OCI-LY1 (cell line): ENCODE data around the gene PVRIG.

ENCODE experiments used
- H2AFZ ChIP-seq: fragments of 200-600 bp; sonication (generic), shearing (Covaris generic); 2 replicates; pipeline ENCODE4 v1.6.0; 2014; ENCODE audit warnings: antibody characterized with exemption, mild to moderate bottlenecking, low read length
- H3F3A ChIP-seq: fragments of 200-600 bp; sonication (generic), shearing (Covaris generic); 2 replicates; pipeline ENCODE4 v1.6.0; 2014; ENCODE audit warnings: mild to moderate bottlenecking, antibody characterized with exemption, low read length, moderate library complexity; ENCODE audit not compliant: insufficient read depth
- H3K27ac ChIP-seq: fragments of 200-600 bp; sonication (generic); 2 replicates; pipeline ENCODE4 v1.5.1; 2014; ENCODE audit warnings: low read length, mixed run types, mild to moderate bottlenecking, low read depth; ENCODE audit not compliant: poor library complexity, severe bottlenecking
- H3K27me3 ChIP-seq: fragments of 200-600 bp; sonication (generic); 2 replicates; pipeline ENCODE4 v1.6.0; 2014; ENCODE audit warnings: antibody characterized with exemption, mild to moderate bottlenecking, low read length, moderate library complexity; ENCODE audit not compliant: insufficient read depth
- H3K36me3 ChIP-seq: fragments of 200-600 bp; sonication (generic); 2 replicates; pipeline ENCODE4 v1.6.1; 2014; ENCODE audit warnings: mild to moderate bottlenecking, antibody characterized with exemption, low read length, moderate library complexity, mixed read lengths; ENCODE audit not compliant: insufficient read depth
- H3K4me1 ChIP-seq: fragments of 200-600 bp; sonication (generic); 2 replicates; pipeline ENCODE4 v1.5.1; 2014; ENCODE audit warnings: mild to moderate bottlenecking, low read length, moderate library complexity; ENCODE audit not compliant: insufficient read depth, severe bottlenecking
- H3K4me2 ChIP-seq: fragments of 200-600 bp; sonication (generic), shearing (Covaris generic); 2 replicates; pipeline ENCODE4 v1.6.1; 2014; ENCODE audit warnings: low read length
- H3K4me3 ChIP-seq: fragments of 200-600 bp; sonication (generic); 2 replicates; pipeline ENCODE4 v1.5.1; 2014; ENCODE audit warnings: low read length, low read depth, mild to moderate bottlenecking, mixed read lengths; ENCODE audit not compliant: poor library complexity, severe bottlenecking
- H3K79me2 ChIP-seq: fragments of 200-600 bp; shearing (Covaris generic); 2 replicates; pipeline ENCODE4 v1.6.1; 2016; ENCODE audit warnings: mixed run types, low read length, mixed read lengths; ENCODE audit not compliant: insufficient read depth
- H3K9ac ChIP-seq: fragments of 200-600 bp; sonication (generic), shearing (Covaris generic); 2 replicates; pipeline ENCODE4 v1.6.1; 2014; ENCODE audit warnings: mild to moderate bottlenecking, low read length, mixed read lengths
- H3K9me2 ChIP-seq: fragments of 200-600 bp; sonication (generic), shearing (Covaris generic); 2 replicates; pipeline ENCODE4 v1.6.1; 2014; ENCODE audit warnings: low read depth, mild to moderate bottlenecking, low read length, mixed read lengths
- H3K9me3 ChIP-seq: fragments of 200-600 bp; shearing (Covaris generic); 2 replicates; pipeline ENCODE4 v1.6.1; 2014; ENCODE audit warnings: low read length, mixed read lengths
- H4K20me1 ChIP-seq: fragments of 200-600 bp; sonication (generic), shearing (Covaris generic); 2 replicates; pipeline ENCODE4 v1.6.0; 2016; ENCODE audit warnings: mild to moderate bottlenecking, low read length; ENCODE audit not compliant: insufficient read depth
- EZH2 ChIP-seq: fragments of 200-600 bp; sonication (generic), shearing (Covaris generic); IDR thresholded peaks from 2 replicates; pipeline ENCODE4 v1.8.0; 2017; ENCODE audit warnings: borderline replicate concordance, mixed run types, mild to moderate bottlenecking, antibody characterized with exemption, low read length, moderate library complexity, mixed read lengths
- TF ChIP-seq, protein P1 (sequence below): fragments of 200-600 bp; sonication (generic), shearing (Covaris generic); IDR thresholded peaks from 2 replicates; pipeline ENCODE4 v1.5.1; 2017; ENCODE audit warnings: mild to moderate bottlenecking, antibody characterized with exemption, low read length, moderate library complexity, mixed read lengths

Gene PVRIG

DNA sequence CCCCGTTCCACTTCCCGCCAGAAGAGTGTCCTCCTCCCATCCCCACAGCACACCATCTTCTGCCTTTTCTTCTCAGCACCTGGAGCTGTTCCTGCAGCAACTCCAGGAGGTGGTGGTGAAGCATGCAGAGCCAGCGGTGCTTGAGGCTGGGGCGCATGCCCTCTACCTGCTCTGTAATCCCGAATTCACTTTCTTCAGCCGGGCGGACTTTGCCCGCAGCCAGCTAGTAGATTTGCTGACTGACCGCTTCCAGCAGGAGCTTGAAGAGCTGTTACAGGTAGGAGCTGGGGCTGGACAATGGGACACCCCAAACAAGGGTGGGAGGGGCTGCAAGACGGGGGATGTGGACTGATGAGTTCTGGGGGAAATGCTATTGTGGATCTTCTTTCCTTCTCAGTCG is 19.1 kb upstream of the PVRIG start:
- H3K4me2 ChIP-seq = no peak overlapping the region
- no peak overlapping the region for H3K4me3 ChIP-seq

DNA sequence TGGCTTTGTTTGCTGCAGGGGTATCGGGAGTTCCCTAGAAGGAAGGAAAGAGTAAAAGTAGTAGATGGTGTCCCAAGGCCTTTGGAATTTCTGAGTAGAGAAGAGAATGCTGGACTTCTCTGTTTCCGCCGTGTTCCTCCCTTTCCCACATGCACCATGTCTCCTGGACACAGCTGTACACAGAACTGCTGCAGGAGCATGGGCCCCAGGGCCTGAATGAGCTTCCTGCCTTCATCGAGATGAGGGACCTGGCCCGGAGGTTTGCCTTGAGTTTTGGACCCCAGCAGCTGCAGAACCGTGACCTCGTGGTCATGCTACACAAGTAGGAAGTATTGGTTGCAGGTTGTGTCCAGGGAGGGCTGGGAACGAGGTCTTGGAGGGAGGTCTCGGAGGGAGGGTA is 15.3 kb upstream of the PVRIG start:
- peaks cover 4% of the 10 kb centered on the region; the same call in 1 of the 2 replicates for H3K27me3 ChIP-seq
- no peaks in the 10 kb centered on the region for H4K20me1 ChIP-seq
- TF ChIP-seq, protein P1, sequence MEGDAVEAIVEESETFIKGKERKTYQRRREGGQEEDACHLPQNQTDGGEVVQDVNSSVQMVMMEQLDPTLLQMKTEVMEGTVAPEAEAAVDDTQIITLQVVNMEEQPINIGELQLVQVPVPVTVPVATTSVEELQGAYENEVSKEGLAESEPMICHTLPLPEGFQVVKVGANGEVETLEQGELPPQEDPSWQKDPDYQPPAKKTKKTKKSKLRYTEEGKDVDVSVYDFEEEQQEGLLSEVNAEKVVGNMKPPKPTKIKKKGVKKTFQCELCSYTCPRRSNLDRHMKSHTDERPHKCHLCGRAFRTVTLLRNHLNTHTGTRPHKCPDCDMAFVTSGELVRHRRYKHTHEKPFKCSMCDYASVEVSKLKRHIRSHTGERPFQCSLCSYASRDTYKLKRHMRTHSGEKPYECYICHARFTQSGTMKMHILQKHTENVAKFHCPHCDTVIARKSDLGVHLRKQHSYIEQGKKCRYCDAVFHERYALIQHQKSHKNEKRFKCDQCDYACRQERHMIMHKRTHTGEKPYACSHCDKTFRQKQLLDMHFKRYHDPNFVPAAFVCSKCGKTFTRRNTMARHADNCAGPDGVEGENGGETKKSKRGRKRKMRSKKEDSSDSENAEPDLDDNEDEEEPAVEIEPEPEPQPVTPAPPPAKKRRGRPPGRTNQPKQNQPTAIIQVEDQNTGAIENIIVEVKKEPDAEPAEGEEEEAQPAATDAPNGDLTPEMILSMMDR = no peak
- no peak for TF ChIP-seq EZH2
- no peaks in the 10 kb centered on the region for H3K9me3 ChIP-seq
- no peaks in the 10 kb centered on the region for H3K9me2 ChIP-seq
- no peaks in the 10 kb centered on the region; the same call in 1 of the 2 replicates for H3K36me3 ChIP-seq
- peaks cover 12% of the 10 kb centered on the region for H3K4me1 ChIP-seq
- no peak overlapping the region for H3K9ac ChIP-seq
- H3F3A ChIP-seq = no peaks in the 10 kb centered on the region
- H3K4me2 ChIP-seq = no peak overlapping the region
- no peaks in the 10 kb centered on the region for H3K79me2 ChIP-seq
- H3K27ac ChIP-seq = no peak overlapping the region
- H3K4me3 ChIP-seq = no peak overlapping the region
- no peak overlapping the region for H2AFZ ChIP-seq

More for the DNA sequence above, 19.1 kb upstream of the PVRIG start:
- H3K9me2 ChIP-seq = no peaks in the 10 kb centered on the region
- no peaks in the 10 kb centered on the region for H3F3A ChIP-seq
- peaks cover 18% of the 10 kb centered on the region for H3K4me1 ChIP-seq
- H3K9me3 ChIP-seq = no peaks in the 10 kb centered on the region
- no peak overlapping the region for H3K9ac ChIP-seq
- no peak overlapping the region for H3K27ac ChIP-seq
- H3K36me3 ChIP-seq = no peaks in the 10 kb centered on the region; the same call in 1 of the 2 replicates
- TF ChIP-seq EZH2 = no peak
- TF ChIP-seq, protein P1 = no peak
- no peak overlapping the region for H2AFZ ChIP-seq
- H4K20me1 ChIP-seq = no peaks in the 10 kb centered on the region
- no peaks in the 10 kb centered on the region for H3K79me2 ChIP-seq
- peaks cover 4% of the 10 kb centered on the region; the same call in 1 of the 2 replicates for H3K27me3 ChIP-seq

DNA sequence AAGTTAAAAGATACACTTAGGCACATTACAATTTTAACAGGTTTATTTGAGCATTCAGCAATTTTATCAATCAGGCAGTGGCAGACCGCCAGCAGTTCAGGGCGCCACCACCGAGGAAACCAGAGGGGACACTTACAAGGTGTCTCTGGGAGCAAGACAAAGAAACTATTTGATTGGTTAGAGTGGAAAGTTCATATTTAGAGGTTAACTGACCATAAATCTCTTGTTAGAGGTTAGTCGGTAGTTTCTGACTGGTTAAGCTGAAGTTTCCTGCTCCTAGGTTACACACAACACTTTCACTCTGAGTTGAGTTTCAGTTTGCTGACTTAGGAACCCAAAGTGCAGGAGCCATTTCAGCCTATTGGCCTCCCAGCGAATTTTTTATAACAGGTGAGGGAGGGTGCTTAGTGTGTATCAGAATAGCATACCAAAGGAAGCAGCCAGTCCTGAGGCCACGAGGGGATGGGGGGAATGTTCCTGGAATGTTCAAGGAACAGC is 10.8 kb upstream of the PVRIG start:
- Histone ChIP-seq H3F3A (no peaks in the 10 kb centered on the region), H2AFZ (no peak overlapping the region), H3K9me3 (no peaks in the 10 kb centered on the region), H3K4me1 (peaks cover 12% of the 10 kb centered on the region), H3K27me3 (no peaks in the 10 kb centered on the region; the same call in 1 of the 2 replicates), H3K9me2 (no peaks in the 10 kb centered on the region), H3K27ac (no peak overlapping the region), H3K79me2 (no peaks in the 10 kb centered on the region), H3K4me2 (no peak overlapping the region), H3K36me3 (no peaks in the 10 kb centered on the region; the same call in 1 of the 2 replicates), H4K20me1 (no peaks in the 10 kb centered on the region), H3K9ac (no peak overlapping the region), H3K4me3 (no peak overlapping the region)
- TF ChIP-seq, protein P1 = no peak
- TF ChIP-seq EZH2 = no peak
